H7 (cell line): ENCODE data around the gene CASP4. TPM values are rescaled to one million over a fixed set of nuclear protein-coding genes. Genes with fewer than 3 reads are reported as not detected.

Experiments used
- total RNA-seq: library from RNA; depleted of rRNA; stranded (reverse); fragments of >200 nt; shearing (Covaris generic); gene quantifications from 2 replicates; pipeline ENCODE4 v1.2.3, GENCODE V29; 2014; rRNA removed

CASP4 gene
- total RNA-seq, 1 experiment from 2014 or later: not detected

Other genes with a start within 250 kb of the CASP4 start
- gene CASP12, start 70.1 kb downstream of the CASP4 start, total RNA-seq: not detected in 2 replicates
- gene CASP5, start 54.6 kb upstream of the CASP4 start, total RNA-seq: not detected in 2 replicates
- gene CASP1, start 66.6 kb upstream of the CASP4 start, total RNA-seq: not detected in 2 replicates
- not detected in 2 replicates for gene CARD16, start 76.8 kb upstream of the CASP4 start, total RNA-seq
- not detected in 2 replicates for gene CARD18, start 171.2 kb upstream of the CASP4 start, total RNA-seq